ENCODE data around the gene AHSA1.

The AHSA1 gene

DNA sequence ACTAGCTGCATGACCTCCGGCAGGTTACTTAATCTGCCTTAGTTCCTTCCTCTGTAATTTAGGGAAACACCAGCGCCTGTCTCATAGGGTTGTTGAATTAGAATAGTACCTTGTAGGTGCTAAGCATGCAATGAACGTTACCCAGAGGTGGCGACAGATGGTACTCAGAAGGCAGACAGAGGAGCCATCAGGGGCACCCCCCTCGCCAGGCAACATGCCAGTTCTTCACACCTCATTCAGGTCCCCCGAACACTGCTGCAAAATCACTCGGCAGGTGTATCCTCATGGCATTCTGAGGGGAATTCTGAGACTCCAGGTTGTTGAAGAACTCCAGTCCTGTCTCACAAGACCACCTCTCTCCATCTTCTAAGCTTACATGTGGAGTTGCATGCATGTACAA is 30.7 kb downstream of the AHSA1 start:
- TF ChIP-seq, protein P1, sequence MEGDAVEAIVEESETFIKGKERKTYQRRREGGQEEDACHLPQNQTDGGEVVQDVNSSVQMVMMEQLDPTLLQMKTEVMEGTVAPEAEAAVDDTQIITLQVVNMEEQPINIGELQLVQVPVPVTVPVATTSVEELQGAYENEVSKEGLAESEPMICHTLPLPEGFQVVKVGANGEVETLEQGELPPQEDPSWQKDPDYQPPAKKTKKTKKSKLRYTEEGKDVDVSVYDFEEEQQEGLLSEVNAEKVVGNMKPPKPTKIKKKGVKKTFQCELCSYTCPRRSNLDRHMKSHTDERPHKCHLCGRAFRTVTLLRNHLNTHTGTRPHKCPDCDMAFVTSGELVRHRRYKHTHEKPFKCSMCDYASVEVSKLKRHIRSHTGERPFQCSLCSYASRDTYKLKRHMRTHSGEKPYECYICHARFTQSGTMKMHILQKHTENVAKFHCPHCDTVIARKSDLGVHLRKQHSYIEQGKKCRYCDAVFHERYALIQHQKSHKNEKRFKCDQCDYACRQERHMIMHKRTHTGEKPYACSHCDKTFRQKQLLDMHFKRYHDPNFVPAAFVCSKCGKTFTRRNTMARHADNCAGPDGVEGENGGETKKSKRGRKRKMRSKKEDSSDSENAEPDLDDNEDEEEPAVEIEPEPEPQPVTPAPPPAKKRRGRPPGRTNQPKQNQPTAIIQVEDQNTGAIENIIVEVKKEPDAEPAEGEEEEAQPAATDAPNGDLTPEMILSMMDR (conservative IDR thresholded peaks at IDR 0.05) = no peak
- no peak for TF ChIP-seq ZFX (IDR thresholded peaks at IDR 0.05)
- no peak overlapping the region for H3K27ac ChIP-seq

DNA sequence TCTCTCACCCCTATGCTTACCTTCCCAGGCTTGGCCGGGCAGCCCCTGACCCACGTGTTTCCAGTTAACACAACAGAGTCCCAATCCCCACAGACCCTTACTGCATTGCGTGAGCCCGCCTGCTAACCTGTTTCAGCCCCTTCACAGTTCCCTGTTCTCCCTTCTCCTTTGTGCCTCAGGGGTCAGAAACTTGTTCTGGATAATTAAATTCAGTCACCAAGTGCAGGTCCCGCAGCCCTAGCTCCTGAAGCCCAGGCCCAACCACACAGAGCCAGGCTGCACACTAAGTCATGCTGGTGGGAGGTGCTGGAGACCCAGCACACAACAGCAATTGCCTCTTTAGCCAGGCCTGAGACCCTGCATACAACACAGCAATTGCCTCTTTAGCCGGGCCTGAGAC is 31.1 kb downstream of the AHSA1 start:
- TF ChIP-seq, protein P1 (conservative IDR thresholded peaks at IDR 0.05) = no peak
- no peak for TF ChIP-seq ZFX (IDR thresholded peaks at IDR 0.05)
- H3K27ac ChIP-seq = no peak overlapping the region

DNA sequence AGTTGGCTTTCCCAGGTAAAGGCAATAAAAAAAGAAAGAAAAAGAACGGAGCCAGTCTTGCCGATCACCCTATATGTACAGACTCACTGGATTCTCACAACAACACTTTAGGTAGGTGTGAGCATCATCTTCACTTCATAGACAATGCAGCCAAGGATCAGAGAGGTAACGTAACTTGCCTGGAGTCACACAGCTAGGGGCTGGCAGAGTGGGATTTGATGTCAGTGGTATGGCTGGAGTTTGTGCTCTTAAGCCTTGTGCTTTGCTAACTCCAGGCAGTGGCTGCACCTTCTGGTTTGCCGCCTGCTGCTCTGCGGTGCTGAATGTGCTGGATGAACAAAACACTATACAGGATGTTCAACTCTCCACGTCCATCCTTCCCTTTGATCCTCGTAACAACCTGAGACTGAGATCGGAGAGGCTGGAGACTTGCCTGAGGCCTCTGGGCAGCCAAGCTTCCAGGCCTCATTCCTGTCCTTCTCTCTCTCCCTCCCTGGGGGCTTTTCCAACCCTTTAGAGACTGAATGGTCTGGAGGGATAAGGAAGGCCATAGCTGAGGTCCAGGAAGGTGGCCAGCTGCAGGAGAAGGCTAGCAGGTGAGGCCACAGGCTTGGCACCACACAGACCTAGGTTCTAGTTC is 32.6 kb downstream of the AHSA1 start:
- TF ChIP-seq, protein P1 (conservative IDR thresholded peaks at IDR 0.05) = no peak
- no peak for TF ChIP-seq ZFX (IDR thresholded peaks at IDR 0.05)
- no peak overlapping the region for H3K27ac ChIP-seq

DNA sequence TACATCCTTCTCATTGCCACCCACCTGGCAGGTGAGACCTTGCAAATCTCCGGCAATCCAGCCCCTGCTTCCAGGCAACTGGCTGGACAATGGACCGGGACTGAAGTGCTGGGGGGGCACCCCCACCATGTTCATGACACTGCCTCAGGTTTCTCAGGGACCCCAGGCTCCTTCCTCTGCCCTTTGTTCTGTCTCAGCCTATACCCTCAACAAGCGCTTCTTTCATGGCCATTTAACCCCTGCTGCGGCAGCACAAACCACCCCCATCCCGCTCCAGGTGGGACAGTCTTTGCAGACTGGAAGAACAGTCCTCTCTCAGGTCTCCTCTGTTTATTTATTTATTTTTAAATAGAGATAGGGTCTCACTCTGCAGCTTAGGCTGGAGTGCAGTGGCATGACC is 33.2 kb downstream of the AHSA1 start:
- TF ChIP-seq, protein P1 (conservative IDR thresholded peaks at IDR 0.05) = no peak
- TF ChIP-seq ZFX (IDR thresholded peaks at IDR 0.05) = no peak
- H3K27ac ChIP-seq = no peak overlapping the region

DNA sequence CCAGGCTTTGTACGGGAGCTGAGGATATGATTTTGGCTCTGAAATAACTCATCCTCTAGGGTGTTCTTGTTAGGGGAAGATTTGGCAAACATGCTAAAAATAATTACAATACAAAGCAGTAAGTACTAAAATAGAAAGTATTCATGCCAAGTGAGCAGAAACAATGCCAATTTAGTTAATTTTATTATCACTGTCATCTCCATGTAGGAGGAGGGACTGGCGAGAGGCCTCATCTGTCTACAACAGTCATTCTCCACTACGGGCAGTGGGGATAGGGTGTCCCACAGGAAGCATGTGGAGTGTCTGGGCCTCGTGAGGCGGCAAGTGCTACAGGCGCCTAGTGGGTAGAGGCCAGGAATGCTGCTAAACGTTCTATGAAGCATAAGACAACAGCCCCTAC is 37.4 kb downstream of the AHSA1 start:
- no peak overlapping the region for H3K27ac ChIP-seq
- TF ChIP-seq ZFX (IDR thresholded peaks at IDR 0.05) = no peak
- TF ChIP-seq, protein P1 (conservative IDR thresholded peaks at IDR 0.05) = no peak

DNA sequence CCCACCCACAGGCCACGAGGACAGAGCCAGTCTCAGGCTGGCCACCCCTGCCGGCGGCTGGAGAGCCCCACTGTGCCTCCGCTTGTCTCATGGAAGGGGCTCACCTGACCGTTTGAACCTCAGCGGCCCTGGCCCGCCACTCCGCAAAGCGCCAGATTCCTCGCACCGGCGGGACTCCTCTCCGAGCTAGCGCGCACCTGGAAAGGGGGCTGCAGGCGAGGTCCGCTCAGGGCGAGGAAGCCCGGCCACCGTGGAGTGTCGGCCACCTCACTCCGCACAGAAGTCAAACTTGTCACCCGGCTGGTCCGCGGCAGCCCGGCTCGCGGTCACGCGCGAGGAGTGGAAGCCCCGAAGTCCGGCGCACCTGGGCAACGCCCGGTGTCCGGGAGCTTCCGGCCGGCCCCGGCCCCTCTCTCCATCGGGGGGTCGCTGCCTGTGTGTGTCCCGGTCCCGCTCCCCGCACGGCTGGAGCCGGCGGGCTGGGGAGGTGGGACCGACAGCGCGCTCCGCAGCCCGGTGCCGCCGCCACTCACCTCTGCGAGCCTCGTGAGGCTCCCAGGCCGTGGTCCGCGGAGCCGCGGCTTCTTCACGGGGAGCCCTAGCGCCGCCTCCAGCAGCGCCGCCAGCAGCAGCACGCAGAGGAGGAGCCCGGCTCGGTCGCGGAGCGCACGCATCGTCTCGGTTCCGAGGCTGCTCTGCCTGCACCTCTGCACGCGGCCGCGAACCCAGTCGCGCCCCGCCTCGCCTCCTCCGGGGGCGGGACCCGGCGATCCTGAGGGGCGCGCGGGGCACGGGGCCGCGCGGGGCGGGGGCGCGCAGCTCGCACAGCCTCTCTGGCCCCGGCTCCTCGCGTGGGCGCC is 40.5 kb downstream of the AHSA1 start, which contains the start of gene ISM2:
Gene ISM2 (minus strand): TSS at position 697 of the 860 bp plus-strand sequence. CDS start 23 bp downstream, at position 674.
- TF ChIP-seq, protein P1 (conservative IDR thresholded peaks at IDR 0.05) = no peak
- TF ChIP-seq ZFX (IDR thresholded peaks at IDR 0.05) = no peak; the same call in 1 of the 2 replicates

DNA sequence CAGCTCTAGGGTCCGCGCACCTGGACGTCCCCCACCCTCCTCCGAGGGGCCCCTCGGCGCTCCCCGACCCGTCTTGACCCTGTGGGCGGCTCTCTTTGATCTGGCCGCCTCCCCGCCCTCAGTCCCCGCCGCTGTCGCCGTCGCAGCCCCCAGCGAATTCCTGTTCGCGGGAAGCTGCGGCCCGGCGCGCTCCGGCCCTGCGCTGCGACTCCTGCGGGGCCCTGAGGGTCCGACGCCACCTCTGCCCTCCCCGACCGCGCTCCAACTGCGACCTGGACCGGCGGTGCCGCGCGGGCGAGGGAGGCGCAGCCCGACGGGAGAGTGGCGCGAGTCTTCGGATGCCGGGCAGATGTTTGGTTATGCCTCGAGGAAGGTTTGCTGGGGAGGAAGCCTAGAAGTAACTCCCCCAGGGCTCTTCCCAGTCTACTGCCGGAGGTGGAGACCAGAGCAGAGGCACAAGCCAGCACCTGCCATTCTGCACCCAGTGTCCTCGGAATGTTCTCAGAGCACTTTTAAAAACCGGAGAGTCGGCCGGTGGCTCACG is 41.2 kb downstream of the AHSA1 start:
- H3K27ac ChIP-seq = peak overlapping the region; percentile 40
- TF ChIP-seq ZFX (IDR thresholded peaks at IDR 0.05) = no peak
- TF ChIP-seq, protein P1 (conservative IDR thresholded peaks at IDR 0.05) = no peak

More for the DNA sequence above, 40.5 kb downstream of the AHSA1 start, which contains the start of gene ISM2:
- H3K27ac ChIP-seq = peak within 1 kb of the TSS; percentile 40

Data from C4-2B (cell line).